Right atrium auricular region (tissue), 2 donors: ENCODE data around the gene F11. TPM values are rescaled to one million over a fixed set of nuclear protein-coding genes. Genes with fewer than 3 reads are reported as not detected.

Experiments
- DNase-seq: peaks from one replicate; pipeline ENCODE4 v3.0.0-alpha.2; 2019; ENCODE audit warnings: low spot score
- H3K27ac ChIP-seq, 2 donors: fragments of 200-600 bp; sonication (generic); 1 replicate in 1 of 2; 2 replicates in 1 of 2; pipeline ENCODE4 v1.5.1; 2016 to 2019
- H3K27me3 ChIP-seq, 2 donors: fragments of 200-600 bp; sonication (generic); one replicate each; pipeline versions ENCODE4 v1.5.1 to v1.6.0; 2017 to 2019
- H3K36me3 ChIP-seq: fragments of 200-600 bp; sonication (generic); one replicate; pipeline ENCODE4 v1.5.1; 2016
- H3K4me1 ChIP-seq, 2 donors: fragments of 200-600 bp; sonication (generic); one replicate each; pipeline versions ENCODE4 v1.5.1 to v1.6.0; 2017 to 2019
- H3K4me3 ChIP-seq, 2 donors: fragments of 200-600 bp; sonication (generic); 1 replicate in 1 of 2; 2 replicates in 1 of 2; pipeline ENCODE4 v1.5.1; 2017 to 2019; ENCODE audit warnings: mild to moderate bottlenecking in 1 of 2, moderate library complexity in 1 of 2
- H3K9me3 ChIP-seq, 2 donors: fragments of 200-600 bp; sonication (generic); one replicate each; pipeline ENCODE4 v1.5.1; 2019
- CTCF ChIP-seq, 2 donors: fragments of 200-600 bp; sonication (generic); IDR thresholded peaks; one replicate each; pipeline ENCODE4 v1.5.1; 2019; ENCODE audit warnings: antibody characterized with exemption in 2 of 2
- total RNA-seq, 2 donors: library from RNA; depleted of rRNA; stranded (reverse); fragments of >200 nt; gene quantifications; one replicate each; pipeline ENCODE4 v1.1.0, GENCODE V29; 2016

The F11 gene
- total RNA-seq, 2 donors from 2014 or later, result not detected

GRCh38 chr4:186299291-186299690 is 33.3 kb downstream of the F11 start:
- H3K27me3 ChIP-seq, result peaks cover 0 to 13% of the 10 kb centered on the region in 2 donors
- no peaks in the 10 kb centered on the region for H3K36me3 ChIP-seq
- no peak for DNase-seq
- H3K9me3 ChIP-seq, result no peaks in the 10 kb centered on the region
- H3K4me1 ChIP-seq, result no peaks in the 10 kb centered on the region
- H3K27ac ChIP-seq, result no peak overlapping the region
- H3K4me3 ChIP-seq, result no peak overlapping the region
- TF ChIP-seq CTCF (IDR thresholded peaks at IDR 0.05), result no peak

- Histone ChIP-seq H3K9me3 (no peaks in the 10 kb centered on the region), H3K4me1 (no peaks in the 10 kb centered on the region), H3K27ac (no peak overlapping the region), H3K36me3 (no peaks in the 10 kb centered on the region), H3K27me3 (peaks cover 0 to 13% of the 10 kb centered on the region in 2 donors), H3K4me3 (no peak overlapping the region)
- TF ChIP-seq CTCF (IDR thresholded peaks at IDR 0.05), result no peak
- no peak for DNase-seq
These were observed 34.8 kb downstream of the F11 start for GRCh38 chr4:186300659-186301390.

GRCh38 chr4:186304216-186304615 is 38.2 kb downstream of the F11 start:
- DNase-seq, result no peak
- H3K9me3 ChIP-seq, result no peaks in the 10 kb centered on the region
- no peaks in the 10 kb centered on the region for H3K36me3 ChIP-seq
- H3K27me3 ChIP-seq, result no peaks in the 10 kb centered on the region
- no peak overlapping the region for H3K27ac ChIP-seq
- no peaks in the 10 kb centered on the region for H3K4me1 ChIP-seq
- no peak for TF ChIP-seq CTCF (IDR thresholded peaks at IDR 0.05)
- no peak overlapping the region for H3K4me3 ChIP-seq

GRCh38 chr4:186304866-186305505 is 39.0 kb downstream of the F11 start:
- Histone ChIP-seq H3K36me3 (no peaks in the 10 kb centered on the region), H3K4me1 (no peaks in the 10 kb centered on the region), H3K9me3 (no peaks in the 10 kb centered on the region), H3K27me3 (no peaks in the 10 kb centered on the region), H3K4me3 (no peak overlapping the region), H3K27ac (no peak overlapping the region)
- no peak for DNase-seq
- TF ChIP-seq CTCF (IDR thresholded peaks at IDR 0.05), result no peak

- H3K9me3 ChIP-seq, result no peaks in the 10 kb centered on the region
- H3K4me3 ChIP-seq, result no peak overlapping the region
- H3K27ac ChIP-seq, result no peak overlapping the region
- no peaks in the 10 kb centered on the region for H3K27me3 ChIP-seq
- H3K4me1 ChIP-seq, result no peaks in the 10 kb centered on the region
- H3K36me3 ChIP-seq, result no peaks in the 10 kb centered on the region
- TF ChIP-seq CTCF (IDR thresholded peaks at IDR 0.05), result no peak
- no peak for DNase-seq
These were observed 41.5 kb downstream of the F11 start for GRCh38 chr4:186307497-186307896.
